Neutrophil (primary cell): ENCODE measurements around the gene IPCEF1.
A peak's percentile ranks its signal among the peaks of the same experiment; 100 is the strongest.

ENCODE experiments used
- H3K27ac ChIP-seq: fragments of 200-600 bp; sonication (generic); 2 replicates; pipeline ENCODE4 v1.5.1; 2016; ENCODE audit warnings: mild to moderate bottlenecking, moderate library complexity
- H3K27me3 ChIP-seq: fragments of 200-600 bp; sonication (generic); 2 replicates; pipeline ENCODE4 v1.6.0; 2016; ENCODE audit warnings: mild to moderate bottlenecking
- H3K36me3 ChIP-seq: fragments of 200-600 bp; sonication (generic); 2 replicates; pipeline ENCODE4 v1.5.1; 2017
- H3K4me1 ChIP-seq, 2 experiments: fragments of 200-600 bp in 1 of 2; sonication (generic) in 1 of 2; 1 replicate in 1 of 2; 2 replicates in 1 of 2; pipeline versions ENCODE4 v1.5.1 to v1.6.1; 2013 to 2016; ENCODE audit warnings: low read depth in 1 of 2, low read length in 1 of 2, mild to moderate bottlenecking in 1 of 2, moderate library complexity in 1 of 2; ENCODE audit not compliant: control insufficient read depth in 1 of 2, insufficient read depth in 1 of 2
- H3K4me3 ChIP-seq, 2 experiments: fragments of 200-600 bp in 1 of 2; sonication (generic) in 1 of 2; 1 replicate in 1 of 2; 2 replicates in 1 of 2; pipeline ENCODE4 v1.5.1; 2013 to 2016; ENCODE audit warnings: low read depth in 1 of 2, low read length in 1 of 2, mild to moderate bottlenecking in 1 of 2, moderate library complexity in 1 of 2
- H3K9me3 ChIP-seq: fragments of 200-600 bp; sonication (generic); 2 replicates; pipeline ENCODE4 v1.5.1; 2016
- TF ChIP-seq, protein P1 (sequence below): fragments of 200-600 bp; sonication (generic); IDR thresholded peaks from 2 replicates; pipeline ENCODE4 v1.5.1; 2016; ENCODE audit warnings: antibody characterized with exemption

The IPCEF1 gene

DNA sequence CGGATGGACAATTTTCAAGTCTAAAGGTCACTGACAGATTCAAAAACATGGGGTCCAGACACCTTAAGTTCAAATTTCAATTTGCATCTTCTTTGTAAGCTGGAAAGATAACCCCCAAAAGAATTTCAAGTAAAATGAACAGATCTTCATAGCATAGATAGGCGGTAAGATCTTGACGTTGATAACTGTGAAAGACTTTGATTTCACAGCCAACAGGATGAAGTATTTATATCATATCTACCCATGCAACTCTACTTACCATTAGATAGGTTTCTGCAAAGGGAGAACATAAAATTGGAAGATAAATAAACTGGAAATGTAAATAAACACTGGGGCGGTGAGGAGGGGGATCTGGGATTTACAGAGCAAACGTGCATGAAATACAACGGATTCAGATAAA, 137.8 kb downstream of the IPCEF1 start:
- Histone ChIP-seq H3K9me3 (no peaks in the 10 kb centered on the region), H3K27me3 (no peaks in the 10 kb centered on the region), H3K36me3 (peaks cover 86% of the 10 kb centered on the region), H3K27ac (no peak overlapping the region), H3K4me3 (no peak overlapping the region), H3K4me1 (no peaks in the 10 kb centered on the region)
- TF ChIP-seq, protein P1, sequence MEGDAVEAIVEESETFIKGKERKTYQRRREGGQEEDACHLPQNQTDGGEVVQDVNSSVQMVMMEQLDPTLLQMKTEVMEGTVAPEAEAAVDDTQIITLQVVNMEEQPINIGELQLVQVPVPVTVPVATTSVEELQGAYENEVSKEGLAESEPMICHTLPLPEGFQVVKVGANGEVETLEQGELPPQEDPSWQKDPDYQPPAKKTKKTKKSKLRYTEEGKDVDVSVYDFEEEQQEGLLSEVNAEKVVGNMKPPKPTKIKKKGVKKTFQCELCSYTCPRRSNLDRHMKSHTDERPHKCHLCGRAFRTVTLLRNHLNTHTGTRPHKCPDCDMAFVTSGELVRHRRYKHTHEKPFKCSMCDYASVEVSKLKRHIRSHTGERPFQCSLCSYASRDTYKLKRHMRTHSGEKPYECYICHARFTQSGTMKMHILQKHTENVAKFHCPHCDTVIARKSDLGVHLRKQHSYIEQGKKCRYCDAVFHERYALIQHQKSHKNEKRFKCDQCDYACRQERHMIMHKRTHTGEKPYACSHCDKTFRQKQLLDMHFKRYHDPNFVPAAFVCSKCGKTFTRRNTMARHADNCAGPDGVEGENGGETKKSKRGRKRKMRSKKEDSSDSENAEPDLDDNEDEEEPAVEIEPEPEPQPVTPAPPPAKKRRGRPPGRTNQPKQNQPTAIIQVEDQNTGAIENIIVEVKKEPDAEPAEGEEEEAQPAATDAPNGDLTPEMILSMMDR = no peak

DNA sequence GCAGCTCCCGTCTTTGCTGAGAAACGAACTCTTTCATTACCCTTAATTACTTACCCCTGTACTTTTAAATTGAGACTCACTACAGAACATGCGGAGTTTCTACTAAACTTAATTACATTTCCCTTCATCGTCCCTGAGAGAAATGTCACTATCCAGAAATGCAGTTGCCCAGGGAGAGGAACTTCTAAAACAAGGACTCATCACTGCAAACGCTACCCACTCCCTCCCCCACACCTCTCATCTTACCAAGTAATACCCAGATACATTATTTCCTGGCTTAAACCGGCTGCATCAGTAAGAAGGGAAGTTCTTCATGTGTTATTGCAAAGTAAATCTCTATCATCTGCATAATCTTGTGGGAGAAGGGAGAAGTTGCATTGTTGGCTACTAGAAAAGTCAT, 138.3 kb downstream of the IPCEF1 start:
- Histone ChIP-seq H3K27me3 (no peaks in the 10 kb centered on the region), H3K9me3 (no peaks in the 10 kb centered on the region), H3K27ac (peak overlapping the region; percentile 38), H3K36me3 (peaks cover 88% of the 10 kb centered on the region), H3K4me1 (no peaks in the 10 kb centered on the region), H3K4me3 (no peak overlapping the region)
- TF ChIP-seq, protein P1 = no peak

DNA sequence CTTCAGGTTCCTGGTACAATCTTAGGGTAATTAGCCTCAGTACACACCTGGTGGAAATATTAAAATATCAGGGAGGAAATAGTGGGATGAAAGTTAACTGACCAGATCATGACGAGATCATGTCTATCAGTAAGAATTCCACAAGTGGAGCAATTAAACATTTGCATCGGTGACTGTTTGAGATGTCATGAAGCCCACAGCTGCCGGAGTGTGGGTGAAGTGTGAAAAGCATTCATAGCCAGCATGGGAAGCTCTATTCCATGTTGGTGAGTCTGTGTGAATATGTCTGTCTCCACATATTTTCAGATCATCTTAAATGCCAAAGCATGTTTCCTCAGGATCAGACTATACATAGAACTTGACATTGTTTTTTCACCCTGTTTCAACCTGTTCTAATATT, 142.8 kb downstream of the IPCEF1 start:
- Histone ChIP-seq H3K9me3 (no peaks in the 10 kb centered on the region), H3K4me1 (no peaks in the 10 kb centered on the region), H3K36me3 (peaks cover 85% of the 10 kb centered on the region), H3K4me3 (no peak overlapping the region), H3K27me3 (no peaks in the 10 kb centered on the region), H3K27ac (no peak overlapping the region)
- TF ChIP-seq, protein P1 = no peak

DNA sequence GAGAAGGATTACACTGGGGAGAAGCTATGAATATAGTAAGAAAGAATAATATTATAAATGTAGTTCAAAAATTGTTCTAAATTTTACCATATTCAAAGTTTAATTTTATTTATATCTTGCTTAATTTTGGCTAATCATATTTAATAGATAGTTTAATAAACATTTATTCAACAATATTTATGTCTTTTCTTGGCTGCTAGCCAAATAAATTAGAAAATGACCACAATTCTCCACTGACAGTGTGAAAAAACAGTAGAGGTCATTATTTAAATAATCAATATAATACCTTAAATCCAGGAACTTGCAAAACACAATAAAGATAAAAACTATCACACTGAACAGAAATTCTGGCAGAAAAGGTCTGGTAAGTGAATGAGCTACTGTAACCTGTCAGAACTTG, 145.9 kb downstream of the IPCEF1 start:
- Histone ChIP-seq H3K9me3 (no peaks in the 10 kb centered on the region), H3K27ac (no peak overlapping the region), H3K4me1 (no peaks in the 10 kb centered on the region), H3K4me3 (no peak overlapping the region), H3K27me3 (no peaks in the 10 kb centered on the region), H3K36me3 (peaks cover 88% of the 10 kb centered on the region)
- TF ChIP-seq, protein P1 = no peak

GRCh38 chr6:154209555-154209954, 147.0 kb downstream of the IPCEF1 start:
- H3K4me1 ChIP-seq = no peaks in the 10 kb centered on the region
- H3K4me3 ChIP-seq = no peak overlapping the region
- H3K27ac ChIP-seq = no peak overlapping the region
- H3K27me3 ChIP-seq = no peaks in the 10 kb centered on the region
- TF ChIP-seq, protein P1 = no peak
- peaks cover 95% of the 10 kb centered on the region for H3K36me3 ChIP-seq
- H3K9me3 ChIP-seq = no peaks in the 10 kb centered on the region

DNA sequence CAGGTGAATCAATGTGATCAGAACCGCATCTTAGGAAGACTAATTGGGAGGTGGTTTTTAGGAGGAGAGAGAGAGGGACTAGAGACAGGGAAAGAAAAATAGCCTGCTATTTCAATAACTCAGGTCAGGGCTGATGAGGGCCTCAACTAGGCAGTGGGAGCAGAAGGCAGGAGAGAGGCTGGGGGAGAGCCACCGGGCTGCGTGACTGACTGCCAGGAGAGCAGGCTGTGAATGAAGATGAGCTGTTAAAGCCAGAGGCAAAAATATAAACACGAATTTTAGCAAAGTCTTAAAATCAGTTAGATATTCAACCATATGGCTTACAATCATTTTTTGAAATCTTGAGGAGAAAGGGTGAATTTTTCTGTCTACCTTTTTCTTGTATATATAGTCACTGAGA, 149.6 kb downstream of the IPCEF1 start:
- H3K27ac ChIP-seq = no peak overlapping the region
- TF ChIP-seq, protein P1 = no peak
- H3K9me3 ChIP-seq = no peaks in the 10 kb centered on the region
- no peak overlapping the region for H3K4me3 ChIP-seq
- H3K36me3 ChIP-seq = peaks cover 86% of the 10 kb centered on the region
- H3K4me1 ChIP-seq = peaks cover 0 to 6% of the 10 kb centered on the region in 2 experiments
- no peaks in the 10 kb centered on the region for H3K27me3 ChIP-seq
